NCI-H128 (cell line): ENCODE measurements around the gene CHRNG.

Experiments
- DNase-seq: peaks from one replicate; lab custom pipeline; 2025; ENCODE audit not compliant: unreplicated experiment; lab: John Stamatoyannopoulos, UW

The CHRNG gene

DNA sequence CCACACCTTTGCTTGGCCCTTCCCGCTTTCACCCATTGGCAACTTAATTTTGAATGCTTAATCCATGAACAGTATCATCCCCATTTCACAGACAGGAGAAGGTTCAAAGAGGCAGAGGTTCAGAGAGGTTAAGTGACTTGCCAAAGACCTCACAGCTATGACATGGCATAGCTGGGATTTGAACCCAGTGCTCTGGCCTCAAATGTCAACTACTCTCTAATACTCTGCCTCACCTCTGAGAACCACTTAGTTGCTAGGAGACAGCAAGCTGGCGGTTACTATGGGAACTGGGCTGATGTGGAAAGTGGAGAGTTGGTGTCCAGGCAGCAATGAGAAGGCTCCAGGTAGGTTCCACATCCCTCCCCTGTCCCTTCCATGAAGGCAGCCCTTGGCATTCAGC is 35.1 kb upstream of the CHRNG start:
- no peak for DNase-seq

DNA sequence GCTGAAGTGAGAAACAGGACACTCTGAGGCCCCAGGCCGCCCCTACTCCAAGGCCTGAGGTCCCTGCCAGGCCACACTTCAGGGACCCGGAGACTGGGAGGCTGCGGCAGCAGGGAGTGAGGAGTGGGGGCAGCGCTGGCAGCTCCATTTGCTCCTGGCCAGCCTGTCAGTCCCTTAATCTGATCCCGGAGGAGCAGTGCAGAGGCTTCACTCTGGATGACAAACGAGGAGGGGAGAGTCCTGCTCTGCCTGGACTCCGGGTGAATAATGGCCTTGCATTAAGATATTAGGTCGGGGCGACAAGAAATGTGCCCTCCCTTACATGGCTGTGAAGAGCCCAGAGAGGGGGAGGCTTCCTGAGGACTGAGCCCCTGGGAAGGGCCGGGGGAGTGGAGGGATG is 33.6 kb upstream of the CHRNG start:
- DNase-seq = no peak

DNA sequence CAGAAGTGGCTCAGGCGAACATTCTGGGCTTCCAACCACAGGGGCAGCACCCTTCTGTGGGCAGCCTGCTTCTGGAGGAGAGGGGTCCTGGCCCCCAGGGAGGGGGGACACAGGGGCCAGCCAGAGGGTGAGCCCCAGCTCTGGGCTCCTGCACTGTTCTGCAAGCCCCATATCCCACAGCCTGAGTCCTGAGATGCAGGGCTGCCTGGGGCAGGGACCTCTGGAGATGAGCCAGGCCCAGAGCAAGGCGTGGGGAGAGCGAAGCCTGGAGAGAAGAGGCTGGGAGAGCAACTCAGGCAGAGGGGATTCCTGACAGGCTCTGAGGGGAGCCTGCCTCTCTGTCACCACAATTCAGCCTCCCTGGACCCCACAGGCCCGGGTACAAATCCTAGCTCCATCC is 32.8 kb upstream of the CHRNG start:
- no peak for DNase-seq

DNA sequence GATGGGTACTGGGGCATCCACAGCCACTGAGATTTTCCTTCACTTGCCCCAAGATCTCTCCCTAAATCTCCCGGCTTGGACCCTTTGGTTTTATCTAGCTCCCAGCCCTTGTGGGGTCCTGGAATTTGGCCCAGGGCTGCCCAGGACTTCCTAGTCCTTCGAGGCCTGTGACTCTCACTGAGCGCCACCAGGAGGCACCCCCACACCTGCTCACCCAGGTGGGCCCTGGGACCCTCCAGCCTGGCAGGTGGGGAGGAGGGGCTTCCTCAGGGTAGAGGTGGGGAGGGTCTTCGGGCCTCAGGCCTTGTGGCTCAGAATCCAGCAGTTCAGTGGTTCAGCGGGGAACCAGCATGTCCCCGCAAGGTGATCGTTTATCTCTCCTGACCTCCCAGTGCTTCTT is 31.2 kb upstream of the CHRNG start:
- no peak for DNase-seq

DNA sequence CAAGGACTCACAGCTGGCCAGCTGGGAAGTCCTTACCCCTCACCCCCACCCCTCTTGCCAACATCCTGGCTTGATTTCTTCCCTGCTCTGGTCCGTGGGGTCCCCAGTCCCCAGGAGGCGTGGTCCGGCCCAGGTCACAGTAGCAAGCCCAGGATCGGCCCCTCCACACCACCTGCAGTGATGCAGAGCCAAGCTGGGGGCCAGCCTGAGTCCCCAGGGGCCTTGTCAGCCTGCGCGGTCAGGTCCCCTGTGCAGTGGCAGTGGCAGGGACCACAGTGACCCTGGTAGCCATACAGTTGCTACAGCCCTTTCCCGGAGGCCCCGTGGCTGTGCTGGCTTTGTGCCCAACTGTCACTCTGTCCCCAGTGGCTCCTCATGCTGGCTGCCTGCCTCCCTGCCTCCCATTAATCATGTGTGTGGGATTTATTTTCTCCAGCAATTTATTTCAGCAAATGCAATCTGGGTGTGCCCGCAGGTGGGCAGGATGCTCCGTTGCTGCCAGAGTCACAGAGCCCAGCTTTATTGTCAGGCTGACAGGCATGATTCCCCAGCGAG is 28.1 kb upstream of the CHRNG start:
- no peak for DNase-seq

DNA sequence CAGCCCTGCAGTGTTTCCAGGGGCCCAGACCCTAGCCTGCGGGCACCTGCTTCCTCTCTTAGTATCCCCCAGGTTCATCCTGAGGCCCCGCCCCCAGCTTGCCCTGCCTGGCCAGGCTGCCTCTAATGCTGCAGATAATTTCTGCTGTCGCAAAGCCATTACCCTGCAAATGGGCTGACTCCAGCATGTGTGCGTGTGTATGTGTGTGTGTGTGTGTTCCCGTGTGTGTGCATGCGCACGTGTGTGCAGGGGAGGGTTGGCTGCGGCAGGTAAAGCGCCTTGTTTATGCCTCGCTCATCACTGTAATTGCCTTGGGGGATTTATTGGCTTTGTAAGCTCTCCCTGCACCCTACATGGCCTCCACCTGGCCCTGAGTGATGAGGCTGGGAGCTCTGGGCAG is 26.9 kb upstream of the CHRNG start:
- DNase-seq = no peak

DNA sequence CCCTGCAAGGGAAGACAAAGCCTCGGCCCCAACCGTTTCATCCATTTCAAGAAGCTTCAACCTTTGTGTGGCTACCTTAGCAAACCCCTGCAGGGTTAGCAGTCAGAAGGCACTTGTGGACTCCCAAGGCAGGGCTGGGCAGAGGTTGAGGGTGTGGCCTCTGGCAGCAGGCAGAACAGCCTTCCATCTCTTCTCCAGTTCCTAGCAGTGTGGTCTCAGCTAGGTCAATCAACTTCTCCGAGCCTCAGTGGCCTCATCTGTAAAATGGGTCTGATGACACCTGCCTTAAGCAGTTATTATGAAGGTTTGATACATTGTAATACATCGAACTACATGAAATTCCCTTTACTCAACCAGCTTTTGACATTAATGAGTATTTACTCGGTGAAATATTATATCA is 26.1 kb upstream of the CHRNG start:
- no peak for DNase-seq

DNA sequence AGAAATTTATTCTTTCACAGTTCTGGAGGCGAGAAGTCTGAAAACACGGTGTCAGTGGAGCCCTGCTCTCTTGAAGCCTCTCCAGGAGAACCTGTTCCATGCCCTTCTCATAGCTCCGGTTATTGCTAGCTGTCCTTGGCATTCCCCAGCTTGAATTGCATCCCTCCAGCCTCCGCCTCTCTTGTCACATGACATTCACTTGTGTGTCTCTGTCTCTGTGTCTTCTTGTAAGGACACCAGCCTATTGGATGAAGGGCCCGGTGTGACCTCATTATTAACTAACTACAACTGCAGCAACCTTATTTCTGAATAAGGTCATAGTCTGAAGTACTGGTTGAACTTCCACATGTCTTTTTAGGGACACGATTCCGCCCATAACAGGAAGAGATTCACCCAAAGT is 23.9 kb upstream of the CHRNG start:
- no peak for DNase-seq

DNA sequence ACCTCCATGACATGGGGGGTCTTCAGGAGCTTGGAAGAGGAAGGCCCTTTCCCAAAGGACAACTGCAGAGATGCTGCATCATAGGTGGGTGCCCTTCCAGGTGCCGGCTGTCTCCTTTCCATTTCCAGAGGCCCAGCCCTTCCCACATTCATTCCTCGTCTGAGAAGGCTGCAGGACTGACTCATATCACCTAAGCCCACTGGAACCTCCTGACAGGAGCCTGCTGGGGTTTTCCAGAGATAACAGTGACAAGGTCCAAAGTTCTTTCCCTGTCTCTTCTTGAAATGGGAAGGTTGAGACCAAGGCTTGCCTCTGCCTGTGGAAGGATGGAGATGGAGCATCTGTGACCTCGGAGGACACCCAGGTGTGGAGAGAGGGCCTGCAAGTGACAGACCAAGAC is 22.9 kb upstream of the CHRNG start:
- no peak for DNase-seq

DNA sequence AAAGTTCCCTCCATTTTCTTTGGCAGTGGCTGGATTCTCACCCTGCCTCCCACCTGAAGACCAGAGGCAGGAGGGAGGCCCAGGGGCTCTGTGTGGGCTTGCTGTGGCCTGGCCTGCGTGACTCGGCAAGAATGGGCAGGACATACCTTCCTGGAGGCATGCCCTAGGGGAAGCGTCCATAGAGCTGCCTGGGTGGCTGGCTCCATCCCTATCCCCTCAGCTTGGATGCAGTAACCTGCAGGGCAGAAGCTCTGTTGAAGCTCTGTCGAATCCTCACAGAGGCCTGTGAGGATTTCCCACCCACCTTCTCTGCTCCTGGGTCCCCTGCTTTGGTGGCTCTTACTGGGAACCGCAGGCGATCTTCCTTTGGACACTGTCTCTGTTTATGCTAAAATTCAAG is 20.6 kb upstream of the CHRNG start:
- DNase-seq = no peak

DNA sequence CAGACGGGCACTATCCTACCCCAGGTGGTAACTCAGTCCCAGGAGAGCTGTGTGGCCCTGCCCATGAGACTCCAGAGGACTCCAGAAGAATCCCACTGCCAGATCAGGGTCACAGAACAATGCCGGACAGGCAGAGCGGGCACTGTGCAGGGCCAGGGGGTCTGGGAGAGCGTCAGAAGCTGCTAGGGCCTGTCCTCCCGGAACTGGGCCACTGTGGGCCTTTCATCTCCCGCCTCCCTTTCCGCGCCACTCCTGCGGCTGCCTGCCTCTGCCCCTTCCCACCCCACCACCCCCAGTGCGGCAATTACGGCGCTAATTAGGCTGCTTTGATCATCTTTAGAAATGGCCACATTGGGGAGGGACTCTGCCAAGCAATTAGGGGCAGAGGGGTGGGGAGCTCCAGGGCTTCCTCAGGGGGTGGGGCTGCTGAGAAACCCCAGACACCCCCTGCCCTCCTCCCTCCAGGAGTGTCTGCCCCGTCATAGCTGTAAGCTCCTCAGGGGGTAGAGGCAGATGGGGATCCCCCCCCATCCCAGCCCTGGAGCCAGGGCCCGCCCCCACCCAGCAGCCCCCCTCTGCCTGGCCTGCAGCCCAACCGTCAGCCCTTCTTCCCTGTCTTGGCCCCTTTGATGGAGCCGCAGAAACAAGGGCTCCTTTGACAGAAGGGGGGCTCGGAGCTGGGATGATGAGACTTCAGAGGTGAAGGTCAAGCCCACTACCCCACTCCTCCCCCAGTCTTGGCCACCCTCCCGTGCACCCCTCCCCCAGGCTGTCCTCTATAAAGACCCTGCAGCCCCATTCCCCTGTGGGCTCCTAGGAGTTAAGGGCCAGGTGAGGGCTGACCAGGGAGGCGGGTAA is 19.7 kb upstream of the CHRNG start, which contains the start of gene PRSS56:
PRSS56 (plus strand) TSS at position 808 of the 858 bp plus-strand sequence. CDS start 211 bp downstream, outside the sequence.
- no peak for DNase-seq

DNA sequence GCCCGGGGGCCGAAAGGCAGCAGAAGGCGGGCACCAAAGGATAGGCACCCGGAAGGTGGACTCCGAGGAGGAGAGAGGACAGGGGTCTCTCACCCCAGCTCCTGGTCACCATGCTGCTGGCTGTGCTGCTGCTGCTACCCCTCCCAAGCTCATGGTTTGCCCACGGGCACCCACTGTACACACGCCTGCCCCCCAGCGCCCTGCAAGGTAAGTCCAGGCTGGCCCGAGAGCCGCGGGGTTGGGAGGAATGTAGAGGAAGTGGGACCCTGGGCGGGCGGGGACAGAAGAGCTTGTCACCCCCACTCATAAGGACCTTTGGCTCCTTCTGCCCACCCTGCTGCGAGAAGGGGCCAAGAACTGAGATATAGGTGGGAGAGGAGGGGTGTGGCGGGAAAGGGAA is 19.0 kb upstream of the CHRNG start:
- DNase-seq = no peak

DNA sequence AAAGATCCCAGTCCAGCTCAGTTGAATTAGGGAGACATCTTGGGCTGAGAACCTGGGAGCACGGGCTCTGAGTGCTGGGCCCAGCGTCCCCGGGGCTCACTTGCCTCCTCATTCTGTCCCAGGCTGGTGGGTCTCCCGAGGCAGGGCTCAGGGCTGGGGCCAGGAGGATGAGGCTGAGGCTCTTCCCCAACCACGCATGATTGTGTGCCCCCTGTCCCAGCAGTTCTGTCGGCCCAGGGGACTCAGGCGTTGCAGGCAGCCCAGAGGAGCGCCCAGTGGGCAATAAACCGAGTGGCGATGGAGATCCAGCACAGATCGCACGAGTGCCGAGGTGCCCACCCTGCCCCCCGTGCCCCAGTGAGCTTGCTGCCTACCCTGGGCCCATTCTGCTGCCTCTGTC is 18.4 kb upstream of the CHRNG start:
- DNase-seq = no peak

DNA sequence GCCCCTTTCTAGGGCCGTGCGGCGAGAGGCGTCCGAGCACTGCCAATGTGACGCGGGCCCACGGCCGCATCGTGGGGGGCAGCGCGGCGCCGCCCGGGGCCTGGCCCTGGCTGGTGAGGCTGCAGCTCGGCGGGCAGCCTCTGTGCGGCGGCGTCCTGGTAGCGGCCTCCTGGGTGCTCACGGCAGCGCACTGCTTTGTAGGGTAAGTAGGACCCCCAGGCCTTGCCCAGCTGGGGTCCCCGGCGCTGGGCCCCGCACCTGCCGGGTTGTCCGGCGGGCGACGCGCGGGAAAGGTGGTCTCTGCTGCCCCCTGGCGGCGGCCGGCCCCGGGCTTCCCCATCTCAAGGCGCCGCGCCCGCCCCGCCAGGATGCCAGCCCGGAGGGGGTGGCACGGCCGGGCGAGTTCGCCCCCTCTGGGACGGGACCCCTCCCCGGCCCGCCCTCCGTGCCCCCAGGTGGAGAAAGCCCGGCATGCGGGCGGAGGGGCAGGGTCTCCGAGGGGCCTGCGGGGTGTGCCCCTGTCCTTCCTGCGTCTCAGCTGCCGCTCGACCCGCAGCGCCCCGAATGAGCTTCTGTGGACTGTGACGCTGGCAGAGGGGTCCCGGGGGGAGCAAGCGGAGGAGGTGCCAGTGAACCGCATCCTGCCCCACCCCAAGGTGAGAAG is 17.4 kb upstream of the CHRNG start:
- no peak for DNase-seq

DNA sequence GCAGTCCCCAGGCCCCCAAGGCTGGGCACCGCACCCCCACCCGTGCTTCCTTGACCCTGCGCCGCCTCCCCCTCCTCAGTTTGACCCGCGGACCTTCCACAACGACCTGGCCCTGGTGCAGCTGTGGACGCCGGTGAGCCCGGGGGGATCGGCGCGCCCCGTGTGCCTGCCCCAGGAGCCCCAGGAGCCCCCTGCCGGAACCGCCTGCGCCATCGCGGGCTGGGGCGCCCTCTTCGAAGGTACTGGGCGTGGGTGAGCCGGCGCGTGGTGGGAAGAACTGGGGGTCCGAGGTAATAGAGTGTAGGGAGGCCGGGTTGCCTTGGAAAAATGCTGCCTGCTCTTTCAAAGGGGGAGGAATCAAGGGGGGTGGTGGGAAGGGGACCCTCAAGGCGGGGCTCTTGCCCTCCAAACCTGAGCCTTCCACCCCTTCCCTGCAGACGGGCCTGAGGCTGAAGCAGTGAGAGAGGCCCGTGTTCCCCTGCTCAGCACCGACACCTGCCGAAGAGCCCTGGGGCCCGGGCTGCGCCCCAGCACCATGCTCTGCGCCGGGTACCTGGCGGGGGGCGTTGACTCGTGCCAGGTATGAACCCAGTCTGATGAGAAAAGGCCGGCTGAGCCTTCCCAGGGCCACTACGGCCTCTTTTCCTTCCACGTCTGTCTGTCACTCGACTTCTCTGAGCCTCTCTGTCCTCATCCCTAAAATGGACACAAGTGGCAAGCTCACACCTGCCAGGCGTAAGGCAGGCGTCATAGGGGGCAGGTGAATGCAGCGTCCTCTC is 16.7 kb upstream of the CHRNG start:
- no peak for DNase-seq

DNA sequence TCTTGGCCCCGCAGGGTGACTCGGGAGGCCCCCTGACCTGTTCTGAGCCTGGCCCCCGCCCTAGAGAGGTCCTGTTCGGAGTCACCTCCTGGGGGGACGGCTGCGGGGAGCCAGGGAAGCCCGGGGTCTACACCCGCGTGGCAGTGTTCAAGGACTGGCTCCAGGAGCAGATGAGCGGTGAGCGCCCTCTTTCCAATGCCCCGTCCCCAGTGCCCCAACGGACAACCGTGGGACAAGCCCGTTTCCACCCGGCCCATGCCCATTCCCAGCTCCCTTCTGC is 16.1 kb upstream of the CHRNG start:
- DNase-seq = no peak

DNA sequence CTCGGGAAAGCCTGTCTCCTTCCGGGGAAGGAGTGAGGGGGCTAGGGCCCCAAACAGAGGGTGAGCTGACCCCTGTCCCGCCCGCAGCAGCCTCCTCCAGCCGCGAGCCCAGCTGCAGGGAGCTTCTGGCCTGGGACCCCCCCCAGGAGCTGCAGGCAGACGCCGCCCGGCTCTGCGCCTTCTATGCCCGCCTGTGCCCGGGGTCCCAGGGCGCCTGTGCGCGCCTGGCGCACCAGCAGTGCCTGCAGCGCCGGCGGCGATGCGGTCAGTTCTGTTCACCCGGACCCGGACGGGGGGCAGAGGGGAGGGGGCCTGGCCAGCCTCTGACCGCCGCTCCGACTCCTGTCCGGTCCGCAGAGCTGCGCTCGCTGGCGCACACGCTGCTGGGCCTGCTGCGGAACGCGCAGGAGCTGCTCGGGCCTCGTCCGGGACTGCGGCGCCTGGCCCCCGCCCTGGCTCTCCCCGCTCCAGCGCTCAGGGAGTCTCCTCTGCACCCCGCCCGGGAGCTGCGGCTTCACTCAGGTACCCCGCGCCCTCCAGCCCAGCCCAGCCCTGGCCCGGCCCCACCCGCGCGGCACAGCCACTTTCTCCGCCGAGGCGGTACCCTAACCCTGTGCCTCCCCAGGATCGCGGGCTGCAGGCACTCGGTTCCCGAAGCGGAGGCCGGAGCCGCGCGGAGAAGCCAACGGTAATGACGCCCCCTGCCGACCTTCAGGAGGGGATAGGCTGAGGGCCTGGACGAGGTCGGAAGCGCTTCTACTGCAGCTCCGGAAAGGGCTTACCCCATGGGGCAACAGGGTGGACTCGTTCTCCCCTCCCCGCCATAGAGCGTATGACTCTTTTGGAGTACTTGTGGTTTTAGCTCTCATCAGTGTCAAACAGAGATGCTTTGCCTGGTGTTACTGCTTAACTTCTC is 15.6 kb upstream of the CHRNG start:
- no peak for DNase-seq

DNA sequence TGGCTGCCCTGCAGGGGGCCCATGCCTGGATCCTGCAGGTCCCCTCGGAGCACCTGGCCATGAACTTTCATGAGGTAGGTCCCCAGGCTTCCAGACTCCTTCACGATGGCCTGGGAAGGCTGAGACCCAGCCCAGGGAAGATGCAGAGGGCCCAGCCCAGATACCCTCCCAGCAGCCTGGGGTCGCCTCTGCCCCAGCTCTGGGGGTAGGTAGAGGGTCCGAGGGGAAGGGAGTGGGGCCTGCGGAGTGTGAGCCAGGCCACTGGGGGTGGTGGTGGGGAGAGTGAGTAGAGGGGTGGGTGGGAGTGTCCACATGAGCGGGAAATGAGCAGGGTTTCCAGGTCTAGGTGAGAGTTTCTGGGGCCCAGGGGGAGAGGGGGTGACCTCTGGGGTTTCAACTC is 14.7 kb upstream of the CHRNG start:
- no peak for DNase-seq

DNA sequence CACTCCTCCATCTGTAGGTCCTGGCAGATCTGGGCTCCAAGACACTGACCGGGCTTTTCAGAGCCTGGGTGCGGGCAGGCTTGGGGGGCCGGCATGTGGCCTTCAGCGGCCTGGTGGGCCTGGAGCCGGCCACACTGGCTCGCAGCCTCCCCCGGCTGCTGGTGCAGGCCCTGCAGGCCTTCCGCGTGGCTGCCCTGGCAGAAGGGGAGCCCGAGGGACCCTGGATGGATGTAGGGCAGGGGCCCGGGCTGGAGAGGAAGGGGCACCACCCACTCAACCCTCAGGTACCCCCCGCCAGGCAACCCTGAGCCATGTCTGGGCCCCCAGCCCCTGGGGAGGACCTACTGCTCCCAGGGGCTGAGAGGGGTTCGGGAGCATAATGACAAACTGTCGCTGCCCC is 14.3 kb upstream of the CHRNG start:
- no peak for DNase-seq

DNA sequence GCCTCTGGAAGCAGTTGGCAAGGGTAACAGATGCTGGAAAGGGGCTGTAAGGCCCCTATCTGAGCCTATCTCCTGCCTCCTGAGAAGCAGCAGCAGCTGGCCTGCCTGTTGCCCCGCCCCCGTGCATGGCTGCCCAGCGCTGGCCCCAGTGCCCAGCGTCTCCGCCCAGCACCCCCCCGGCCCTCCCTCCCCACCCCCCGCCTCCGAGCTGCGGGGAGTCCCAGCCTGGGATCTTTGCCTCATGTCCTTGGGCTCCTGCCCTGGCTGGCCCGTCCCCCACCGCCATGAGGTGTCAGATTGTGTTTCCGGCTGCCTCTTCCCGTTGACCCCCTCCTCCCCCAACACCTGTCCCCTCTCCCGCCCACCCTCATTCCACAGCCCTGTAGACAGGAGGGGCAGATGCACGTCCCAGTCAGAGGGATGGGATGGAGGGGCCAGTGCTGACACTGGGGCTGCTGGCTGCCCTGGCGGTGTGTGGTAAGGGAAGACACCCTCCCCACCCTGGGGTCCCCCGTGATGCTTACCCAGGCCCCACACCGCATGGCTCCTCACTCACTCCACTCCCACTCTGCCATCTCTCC is 13.6 kb upstream of the CHRNG start, which contains the start of gene CHRND:
CHRND (plus strand) TSS at position 370 of the 581 bp plus-strand sequence; CDS start at position 426, 56 bp downstream.
- no peak for DNase-seq
